C4-2B (cell line): ENCODE results near the gene EIF3A.

Experiments
- CTCF ChIP-seq: fragments of 450-650 bp; conservative IDR thresholded peaks from 2 replicates; pipeline ENCODE4 v1.5.1; 2017; ENCODE audit warnings: mild to moderate bottlenecking
- ZFX ChIP-seq: fragments of 450-650 bp; IDR thresholded peaks from 2 replicates; pipeline ENCODE4 v1.6.1; 2017

DNA sequence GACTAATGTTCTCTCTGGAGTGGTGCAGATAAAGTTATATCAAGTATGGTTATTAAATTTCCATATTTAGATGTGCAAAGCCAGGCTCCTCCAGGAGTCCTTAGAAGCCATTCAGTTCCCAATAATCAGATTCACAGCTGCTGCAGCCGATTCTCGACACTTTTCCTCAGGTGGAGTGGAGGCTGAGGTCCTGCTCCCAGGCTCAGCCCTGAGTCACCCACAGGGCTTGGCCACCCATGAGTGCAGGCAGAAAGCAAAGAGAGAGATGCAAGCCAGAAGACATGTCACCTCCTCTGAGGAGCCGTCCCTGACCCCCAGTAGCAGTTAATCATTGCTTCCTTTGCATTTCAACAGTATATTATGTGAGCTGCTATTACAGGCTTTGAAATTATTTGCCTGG is 87.4 kb downstream of the EIF3A start:
- TF ChIP-seq CTCF (no peak), ZFX (no peak)
